ENCODE measurements around the gene NANOS1.
"Not testable (repeated sequence)": the region's sequence is repeated elsewhere in the genome, so short reads cannot be mapped to it uniquely, and the experiment has no call there.

Gene NANOS1

GRCh38 chr10:119020627-119020946 is 8.9 kb upstream of the NANOS1 start:
- no peak for DNase-seq

- DNase-seq = no peak
Measured at GRCh38 chr10:119022846-119023552, 6.5 kb upstream of the NANOS1 start.

DNA sequence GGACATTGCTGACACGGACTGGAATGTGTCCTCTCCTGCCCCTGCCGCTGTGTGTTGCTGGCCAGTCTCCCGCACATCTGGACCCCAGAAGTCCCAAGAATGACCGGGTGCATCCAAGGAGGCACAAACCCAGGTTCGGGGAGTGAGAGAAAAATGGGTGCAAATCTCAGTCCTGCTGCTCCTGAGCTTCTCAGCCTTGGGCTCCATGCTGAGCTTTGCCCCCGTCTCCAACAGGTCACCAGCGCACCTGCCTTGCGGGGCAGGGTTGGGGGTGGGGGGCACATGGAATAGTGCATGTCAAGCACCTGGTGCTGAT is 6.0 kb upstream of the NANOS1 start:
- no peak for DNase-seq

DNA sequence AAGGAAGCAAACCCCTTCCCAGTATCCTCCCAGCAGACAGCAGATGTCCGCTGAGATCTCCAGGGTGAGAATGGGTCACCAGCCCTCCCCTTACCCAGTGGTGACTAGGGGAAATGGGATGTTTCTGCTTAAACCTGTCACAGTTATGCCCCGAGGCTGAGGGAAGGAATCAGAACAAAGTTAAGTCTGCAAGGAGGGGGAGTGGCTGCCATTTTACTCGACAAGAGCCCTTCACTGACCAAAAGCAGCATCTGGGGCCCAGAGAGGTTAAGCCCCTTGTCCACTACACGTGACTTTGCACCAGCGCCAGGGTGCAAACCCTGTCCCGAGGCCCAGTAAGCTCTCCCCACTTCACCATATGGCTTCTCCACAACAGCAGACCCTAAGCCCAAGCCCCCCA is 4.6 kb upstream of the NANOS1 start:
- DNase-seq = no peak

- DNase-seq = peak; percentile 8
Measured at GRCh38 chr10:119025336-119025735, 4.2 kb upstream of the NANOS1 start.

DNA sequence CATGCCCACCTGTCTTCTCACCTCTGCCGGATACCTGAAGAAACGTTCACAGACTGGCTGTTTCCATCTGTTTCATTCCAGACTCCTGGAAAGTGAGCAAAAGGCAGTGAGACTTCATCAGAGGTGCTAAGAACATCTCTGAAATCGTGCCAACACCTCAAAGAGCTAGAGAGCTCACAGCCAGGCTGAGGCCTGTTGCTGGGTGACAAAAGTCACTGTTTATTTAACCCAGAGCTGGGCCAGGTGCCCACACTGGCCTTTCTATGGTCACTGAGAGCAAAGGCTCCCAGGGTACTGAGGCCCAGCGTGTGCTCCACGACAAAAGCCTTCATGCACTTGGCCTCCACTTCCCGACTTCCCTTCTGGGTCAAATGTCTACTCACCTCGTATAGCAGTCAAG is 3.7 kb upstream of the NANOS1 start:
- peak; percentile 9 for DNase-seq

DNA sequence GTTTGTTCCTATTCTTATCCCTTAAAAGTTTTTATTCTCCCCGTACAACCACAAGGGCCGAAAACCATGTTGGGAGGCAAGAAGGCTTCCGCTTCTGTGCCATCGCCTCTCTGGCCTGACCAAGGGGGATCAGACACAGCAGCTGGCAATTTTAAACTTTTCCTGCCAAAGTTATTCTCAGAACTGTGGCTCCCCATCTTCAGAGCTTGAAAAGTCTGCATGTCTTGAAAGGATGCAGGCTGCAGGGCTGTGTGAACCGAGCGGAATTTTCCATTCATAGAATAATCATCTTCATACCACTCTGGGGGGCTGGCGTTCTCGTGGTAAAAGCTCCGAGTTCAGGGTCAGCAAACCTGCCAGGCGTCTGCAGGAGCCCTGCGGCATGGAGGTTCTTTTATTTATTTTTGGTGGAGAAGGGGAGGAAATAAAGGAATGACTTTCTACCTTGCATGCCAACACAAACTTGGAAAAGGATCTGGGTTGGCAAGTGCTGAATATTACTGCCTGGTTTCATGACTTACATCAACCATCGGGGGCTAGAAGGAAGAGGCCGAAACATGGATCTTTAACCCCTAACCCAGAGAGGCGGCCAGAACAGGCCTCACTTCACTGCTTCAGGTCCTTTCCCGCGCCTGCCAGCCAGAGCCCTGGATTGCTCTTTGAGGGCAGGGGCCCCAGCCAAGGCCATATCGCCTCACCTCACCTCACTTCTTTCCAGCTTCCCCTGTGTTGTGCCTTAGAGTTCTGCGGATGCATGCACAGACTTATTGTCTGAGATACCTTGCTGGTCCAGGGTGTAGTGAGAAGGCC is 3.0 kb upstream of the NANOS1 start:
- DNase-seq = no peak

DNA sequence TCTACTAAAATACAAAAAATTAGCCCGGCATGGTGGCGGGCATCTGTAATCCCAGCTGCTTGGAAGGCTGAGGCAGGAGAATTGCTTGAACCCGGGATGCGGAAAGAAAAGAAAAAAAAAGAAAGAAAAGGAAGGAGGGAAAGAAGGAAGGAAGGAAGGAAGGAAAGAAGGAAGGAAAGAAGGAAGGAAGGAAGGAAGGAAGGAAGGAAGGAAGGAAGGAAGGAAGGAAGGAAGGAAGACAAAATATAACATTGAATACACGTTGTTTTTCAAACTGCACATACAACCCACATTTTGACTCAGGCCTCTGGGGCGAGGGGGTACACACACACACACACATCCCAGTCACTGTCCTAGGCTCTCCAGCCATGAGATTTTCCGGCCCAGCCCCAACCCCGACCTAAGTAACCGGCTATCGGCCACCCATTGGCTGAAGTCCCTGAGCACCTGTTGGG is 1.0 kb upstream of the NANOS1 start:
- DNase-seq = not testable (repeated sequence)

DNA sequence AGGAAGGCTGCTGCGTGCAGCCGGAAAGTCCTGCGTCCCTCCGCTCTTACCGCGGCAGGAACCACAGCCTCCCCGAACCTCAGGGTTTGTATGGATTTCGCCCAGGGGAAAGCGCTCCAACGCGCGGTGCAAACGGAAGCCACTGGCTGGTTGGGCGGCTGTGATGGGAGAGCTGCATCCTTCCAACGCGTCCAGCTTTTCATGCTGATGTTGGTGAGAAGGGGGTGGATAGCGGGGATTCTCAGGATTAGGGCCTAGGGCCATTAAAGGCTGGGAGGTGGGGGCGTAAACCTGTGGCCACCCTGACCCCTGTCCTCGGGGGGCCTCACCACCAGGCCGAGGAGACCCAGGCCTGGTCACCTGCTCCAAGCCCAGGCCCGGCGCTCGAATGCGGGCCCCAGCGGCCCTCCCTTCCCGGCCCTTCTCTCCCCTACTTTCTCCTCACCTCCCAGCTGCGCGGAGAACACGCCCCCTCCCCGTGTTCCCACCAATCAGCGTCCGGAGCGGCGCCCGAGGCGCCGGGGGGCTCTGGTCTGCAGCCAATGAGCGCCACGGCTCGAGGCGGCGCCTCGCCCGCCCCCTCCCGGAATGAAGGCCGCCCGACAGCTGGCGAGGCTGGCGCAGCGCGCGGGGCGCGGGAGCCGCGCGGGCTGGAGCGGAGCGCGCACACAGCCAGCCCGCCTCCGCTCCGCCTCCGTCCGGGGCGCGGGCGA is 458 bp upstream of the NANOS1 start:
- DNase-seq = peak; percentile 63

- DNase-seq = peak; percentile 43
Measured at GRCh38 chr10:119030421-119031250, 1.1 kb downstream of the NANOS1 start.

GRCh38 chr10:119031496-119032059 is 2.1 kb downstream of the NANOS1 start:
- DNase-seq = no peak

DNA sequence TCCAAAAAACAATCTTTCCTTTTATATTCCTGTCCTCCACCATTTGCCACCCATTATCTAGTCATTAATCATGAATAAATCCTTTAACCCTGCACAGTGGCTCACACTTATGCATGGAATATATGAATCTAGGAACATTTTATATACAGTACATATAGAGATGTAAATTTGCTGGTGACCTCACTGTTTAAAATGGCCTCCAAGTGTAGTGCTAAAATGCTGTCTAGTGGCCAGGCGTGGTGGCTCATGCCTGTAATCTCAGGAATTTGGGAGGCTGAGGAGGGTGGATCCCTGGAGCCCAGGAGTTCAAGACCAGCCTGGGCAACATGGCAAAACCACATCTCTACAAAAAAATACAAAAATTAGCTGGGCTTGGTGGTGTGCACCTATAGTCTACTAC is 9.6 kb downstream of the NANOS1 start:
- DNase-seq = no peak

DNA sequence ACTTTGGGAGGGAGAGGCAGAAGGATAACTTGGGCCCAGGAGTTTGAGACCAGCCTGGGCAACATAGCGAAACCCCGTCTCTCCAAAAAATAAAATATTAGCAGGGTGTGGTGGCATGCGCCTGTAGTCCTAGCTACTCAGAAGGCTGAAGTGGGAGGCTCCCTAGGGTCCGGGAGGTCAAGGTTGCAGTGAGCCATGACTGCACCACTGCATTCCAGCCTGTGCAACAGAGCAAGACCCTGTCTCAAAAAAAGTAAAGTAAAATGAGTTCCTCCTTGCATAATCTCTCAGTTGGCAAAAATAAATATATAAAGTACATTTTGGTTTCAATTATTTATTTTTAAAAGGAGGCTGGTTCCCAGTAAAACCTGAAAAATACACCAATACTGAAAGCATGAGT is 11.8 kb downstream of the NANOS1 start:
- DNase-seq = no peak

- DNase-seq = no peak
Measured at GRCh38 chr10:119042169-119042568, 12.7 kb downstream of the NANOS1 start.

GRCh38 chr10:119045561-119045960 is 16.0 kb downstream of the NANOS1 start:
- no peak for DNase-seq

DNA sequence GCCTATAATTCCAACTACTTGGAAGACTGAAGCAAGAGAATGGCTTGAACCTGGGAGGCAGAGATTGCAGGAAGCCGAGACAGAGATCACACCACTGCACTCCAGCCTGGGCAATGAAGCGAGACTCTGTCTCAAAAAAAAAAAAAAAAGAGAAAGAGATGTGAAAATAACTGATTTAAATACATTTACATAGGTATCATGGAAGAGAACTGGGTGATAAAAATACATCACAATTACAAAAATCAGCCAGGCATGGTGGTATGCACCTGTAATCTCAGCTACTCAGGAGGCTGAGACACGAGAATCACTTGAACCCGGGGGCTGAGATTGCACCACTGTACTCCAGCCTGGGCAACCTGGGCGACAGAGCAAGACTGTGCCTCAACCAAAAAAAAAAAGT is 19.8 kb downstream of the NANOS1 start:
- DNase-seq = no peak

- DNase-seq = no peak
Measured at GRCh38 chr10:119049777-119050176, 20.3 kb downstream of the NANOS1 start.

DNA sequence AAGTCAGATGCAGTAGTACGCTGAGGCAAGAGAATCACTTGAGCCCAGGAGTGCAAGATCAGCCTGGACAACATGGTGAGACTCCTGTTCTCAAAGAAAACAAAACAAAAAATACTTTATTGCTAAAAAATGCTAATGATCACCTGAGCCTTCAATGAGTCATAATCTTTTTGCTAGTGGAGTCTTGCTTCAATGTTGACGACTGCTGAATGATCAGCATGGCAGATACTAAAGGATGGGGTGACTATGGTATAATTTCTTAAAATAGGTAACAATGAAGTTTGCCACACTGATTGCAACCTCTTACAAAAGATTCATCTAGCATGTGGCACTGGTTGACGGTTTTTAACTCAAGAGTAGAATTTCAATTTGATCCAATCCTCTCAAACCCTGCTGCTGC is 22.3 kb downstream of the NANOS1 start:
- DNase-seq = no peak

- DNase-seq = no peak
Measured at GRCh38 chr10:119055472-119055871, 26.0 kb downstream of the NANOS1 start.

DNA sequence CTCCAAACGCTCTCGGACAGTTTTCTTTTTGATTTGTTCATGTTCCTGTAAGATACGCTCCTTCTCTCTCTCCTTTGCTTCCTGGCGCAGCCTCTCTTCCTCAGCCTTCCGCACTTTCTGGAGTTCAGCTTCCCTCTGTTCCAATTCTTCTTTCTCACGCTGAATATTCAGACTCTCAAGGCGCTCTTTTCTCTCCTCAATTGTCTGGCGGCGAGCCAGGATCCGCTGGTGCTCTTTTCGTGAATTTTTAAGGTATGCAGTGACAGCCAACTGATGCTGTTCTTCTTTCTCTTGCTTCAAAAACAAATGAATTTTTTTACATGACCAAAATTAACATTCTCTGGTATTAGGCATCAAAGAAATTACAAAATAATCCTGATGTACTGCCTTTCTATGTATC is 28.5 kb downstream of the NANOS1 start:
- no peak for DNase-seq

DNA sequence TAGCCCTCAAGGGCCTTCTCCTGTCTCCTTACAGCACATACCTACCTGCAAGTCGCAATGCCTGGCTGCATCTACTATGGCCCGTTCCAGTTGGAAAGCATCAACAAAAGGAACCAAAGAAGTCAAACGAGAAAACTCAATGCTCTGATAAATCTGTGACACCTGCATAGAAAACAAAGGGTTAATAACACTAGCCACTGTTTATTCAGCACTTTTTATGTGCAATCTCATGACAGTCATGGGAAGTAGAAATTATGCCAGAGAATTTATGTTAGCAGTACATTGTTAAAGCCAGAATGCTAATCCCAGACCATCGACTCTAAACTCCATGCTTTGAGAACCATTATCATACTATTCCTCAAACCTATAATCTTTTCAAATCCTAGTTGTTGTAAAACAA is 30.0 kb downstream of the NANOS1 start:
- DNase-seq = no peak

- no peak for DNase-seq
Measured at GRCh38 chr10:119060107-119060506, 30.6 kb downstream of the NANOS1 start.

- DNase-seq = no peak
Measured at GRCh38 chr10:119061352-119061751, 31.8 kb downstream of the NANOS1 start.

All from NCI-H1105 treated with DMSO at 0.1 percent for 48 hours (cell line).